Smooth muscle cell of trachea (primary cell): ENCODE data around the gene ELAVL4. TPM values are rescaled to one million over a fixed set of nuclear protein-coding genes. Genes with fewer than 3 reads are reported as not detected.

Experiments
- total RNA-seq: library from RNA; depleted of rRNA; stranded (reverse); fragments of >200 nt; gene quantifications from 2 replicates; pipeline ENCODE4 v1.2.1, GENCODE V29; 2014

ELAVL4 gene
- not detected in 2 replicates for total RNA-seq

DNA sequence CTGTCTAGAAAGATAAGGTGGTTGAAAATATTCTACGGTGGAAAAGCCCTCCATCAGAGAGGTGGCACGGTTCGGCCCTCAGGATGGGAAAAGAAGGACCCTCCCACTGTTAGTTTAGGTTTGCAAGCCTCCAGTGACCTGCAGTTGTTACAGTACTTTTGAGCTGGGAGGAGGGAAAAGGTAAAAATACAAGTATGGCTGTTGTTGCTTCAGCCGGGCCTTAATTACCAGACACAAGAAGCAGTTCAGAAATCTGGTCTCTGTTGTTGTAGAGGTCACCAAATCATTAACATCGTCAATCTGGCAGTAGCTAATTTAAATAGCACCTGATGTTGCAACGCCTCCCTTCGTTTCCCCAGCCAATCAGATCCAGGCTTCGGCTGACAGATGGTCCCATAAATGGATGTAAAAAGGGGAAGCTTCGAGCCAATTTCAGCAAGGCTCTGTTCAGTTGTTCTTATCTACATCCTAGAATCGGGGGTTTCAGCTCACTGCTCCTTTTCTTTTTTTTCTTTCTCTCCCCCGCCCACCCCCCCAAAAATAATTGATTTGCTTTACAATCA, at the start of gene ELAVL4:
ELAVL4 (plus strand) TSS at position 424 of the 563 bp plus-strand sequence. CDS start 270 bp downstream, outside the sequence.

Other genes with a start within 250 kb of the ELAVL4 start
- gene AGBL4, start 85.0 kb upstream of the ELAVL4 start, total RNA-seq: not detected in 2 replicates